GM23248 (cell line): Measurements from ENCODE around the gene FREY1. TPM values are rescaled to one million over a fixed set of nuclear protein-coding genes. Genes with fewer than 3 reads are reported as not detected.
"Not testable (repeated sequence)": the region's sequence is repeated elsewhere in the genome, so short reads cannot be mapped to it uniquely, and the experiment has no call there.

ENCODE experiments used
- DNase-seq: peaks from one replicate; pipeline ENCODE4 v3.0.0-alpha.2; 2015
- H2AFZ ChIP-seq: fragments of 200-600 bp; sonication (generic); 2 replicates; pipeline ENCODE4 v1.6.1; 2016; ENCODE audit warnings: antibody characterized with exemption
- H3F3A ChIP-seq: fragments of 200-600 bp; sonication (generic); 2 replicates; pipeline ENCODE4 v1.6.1; 2016; ENCODE audit warnings: mild to moderate bottlenecking, antibody characterized with exemption, mixed run types; ENCODE audit not compliant: insufficient read depth
- H3K27ac ChIP-seq: fragments of 200-600 bp; sonication (generic); 2 replicates; pipeline ENCODE4 v1.5.1; 2016; ENCODE audit warnings: mild to moderate bottlenecking
- H3K27me3 ChIP-seq: fragments of 200-600 bp; sonication (generic); replicated peaks from 2 replicates; pipeline ENCODE4 v1.6.1; 2016; ENCODE audit warnings: mild to moderate bottlenecking; ENCODE audit not compliant: insufficient read depth
- H3K36me3 ChIP-seq: fragments of 200-600 bp; sonication (generic); 2 replicates; pipeline ENCODE4 v1.6.1; 2016; ENCODE audit warnings: low read depth, mild to moderate bottlenecking
- H3K4me1 ChIP-seq: fragments of 200-600 bp; sonication (generic); 2 replicates; pipeline ENCODE4 v1.6.1; 2016; ENCODE audit warnings: mild to moderate bottlenecking; ENCODE audit not compliant: insufficient read depth
- H3K4me2 ChIP-seq: fragments of 200-600 bp; sonication (generic); one replicate; pipeline ENCODE4 v1.6.1; 2016; ENCODE audit warnings: mild to moderate bottlenecking; ENCODE audit not compliant: unreplicated experiment
- H3K4me3 ChIP-seq: fragments of 200-600 bp; sonication (generic); 2 replicates; pipeline ENCODE4 v1.5.1; 2016; ENCODE audit warnings: mild to moderate bottlenecking
- H3K79me2 ChIP-seq: fragments of 200-600 bp; sonication (generic); 2 replicates; pipeline ENCODE4 v1.6.1; 2016; ENCODE audit warnings: mild to moderate bottlenecking; ENCODE audit not compliant: insufficient read depth
- H3K9ac ChIP-seq: fragments of 200-600 bp; sonication (generic); 2 replicates; pipeline ENCODE4 v1.6.1; 2016; ENCODE audit warnings: mild to moderate bottlenecking
- H3K9me2 ChIP-seq: fragments of 200-600 bp; sonication (generic); 2 replicates; pipeline ENCODE4 v1.6.1; 2016; ENCODE audit warnings: mixed run types, mild to moderate bottlenecking, moderate library complexity; ENCODE audit not compliant: insufficient read depth
- H3K9me3 ChIP-seq: fragments of 200-600 bp; sonication (generic); one replicate; pipeline ENCODE4 v1.6.1; 2017; ENCODE audit warnings: low read depth
- H4K20me1 ChIP-seq: fragments of 200-600 bp; sonication (generic); 2 replicates; pipeline ENCODE4 v1.6.0; 2016; ENCODE audit not compliant: insufficient read depth
- EZH2 ChIP-seq: fragments of 200-600 bp; sonication (generic); IDR thresholded peaks from 2 replicates; pipeline ENCODE4 v1.6.1; 2018; ENCODE audit warnings: antibody characterized with exemption, mild to moderate bottlenecking; ENCODE audit not compliant: insufficient read depth, poor library complexity, severe bottlenecking
- EZH2phosphoT487 ChIP-seq: fragments of 200-600 bp; sonication (generic); IDR thresholded peaks from 2 replicates; pipeline ENCODE4 v1.6.1; 2018; ENCODE audit warnings: antibody characterized with exemption, moderate library complexity, mild to moderate bottlenecking, low read depth; ENCODE audit not compliant: insufficient read depth
- WGBS, 2 experiments: methylation state at CpG; one replicate each; pipeline ENCODE4 v1.1.6; 2015 to 2017; ENCODE audit warnings: low lambda C conversion rate in 2 of 2, low coverage in 1 of 2; ENCODE audit errors: missing lambda C conversion rate in 2 of 2; 5-methylcytosine and 5-hydroxymethylcytosine counted together
- in situ Hi-C: fragments of 300-500 bp; cut with MboI; formaldehyde crosslinking; loops from 2 replicates; pipeline ENCODE4 v1.15.0; 2020
- polyA plus RNA-seq: library from polyadenylated mRNA; unstranded; fragments of >200 nt; fragmentation: Nextera tagmentation; extraction: Ambion mirVana; gene quantifications from 2 replicates; pipeline ENCODE4 v1.2.1, GENCODE V29; 2016
- total RNA-seq: library from RNA; depleted of rRNA; stranded (reverse); fragments of >200 nt; shearing (Covaris generic); gene quantifications from 2 replicates; pipeline ENCODE4 v1.2.3, GENCODE V29; 2014

Gene FREY1
- total and polyA plus RNA-seq, 2 experiments from 2014 or later, result not detected

DNA sequence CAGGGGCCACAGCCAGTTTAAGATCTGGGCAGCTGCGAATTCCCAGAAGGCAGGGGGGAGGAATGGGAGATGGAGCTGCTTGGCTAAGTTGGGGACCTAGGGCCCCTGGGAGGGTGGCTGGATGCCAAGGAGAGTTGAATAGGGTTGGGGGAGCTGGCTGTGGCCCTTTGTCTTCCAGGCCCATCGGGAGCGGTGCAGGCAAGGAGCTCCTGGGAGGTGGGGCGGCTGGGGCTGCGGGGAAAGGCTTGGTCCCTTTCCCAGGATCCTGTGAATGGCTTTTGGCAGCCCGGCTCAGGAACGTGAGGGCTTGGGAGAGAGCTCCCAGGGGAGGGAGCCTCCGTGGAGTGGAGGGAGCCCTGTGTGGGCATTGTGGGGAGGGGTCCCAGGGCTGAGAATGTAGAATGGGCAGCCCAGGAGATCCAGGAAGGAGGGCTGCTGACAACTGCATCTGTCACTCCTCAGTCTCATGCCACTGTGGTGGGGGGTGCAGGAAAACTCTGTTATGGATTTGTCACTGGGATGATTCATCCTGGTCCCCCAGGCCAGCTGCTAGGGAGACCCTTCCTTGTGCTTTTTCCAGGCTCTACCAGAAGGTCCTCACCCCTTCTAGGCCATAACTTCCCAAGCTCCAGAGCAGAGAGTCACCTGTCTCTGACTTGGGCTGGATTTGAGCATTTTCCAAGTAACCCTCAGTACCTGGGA lies 6.0 kb downstream of the FREY1 start:
- Histone ChIP-seq H3K4me2 (peak overlapping the region; percentile 93), H3K9me2 (no peaks in the 10 kb centered on the region), H3K79me2 (no peaks in the 10 kb centered on the region), H2AFZ (no peak overlapping the region), H3K27me3 (no peaks in the 10 kb centered on the region), H3K9ac (peak overlapping the region; percentile 85; the same call in 1 of the 2 replicates), H3K4me1 (no peaks in the 10 kb centered on the region), H3K9me3 (no peaks in the 10 kb centered on the region), H4K20me1 (no peaks in the 10 kb centered on the region), H3K4me3 (peak overlapping the region; percentile 75), H3K27ac (no peak overlapping the region), H3K36me3 (no peaks in the 10 kb centered on the region), H3F3A (no peaks in the 10 kb centered on the region)
- peak; percentile 42 for DNase-seq
- TF ChIP-seq EZH2phosphoT487 (no peak), EZH2 (no peak)
- in situ Hi-C loops, result loop anchor here (10.0 kb wide), 1 partner anchor 56 kb away; the partner anchor contains the start of gene CRY2
- WGBS, 2 experiments, result 4 to 6% methylated on average over 8 of the region's 8 CpGs

DNA sequence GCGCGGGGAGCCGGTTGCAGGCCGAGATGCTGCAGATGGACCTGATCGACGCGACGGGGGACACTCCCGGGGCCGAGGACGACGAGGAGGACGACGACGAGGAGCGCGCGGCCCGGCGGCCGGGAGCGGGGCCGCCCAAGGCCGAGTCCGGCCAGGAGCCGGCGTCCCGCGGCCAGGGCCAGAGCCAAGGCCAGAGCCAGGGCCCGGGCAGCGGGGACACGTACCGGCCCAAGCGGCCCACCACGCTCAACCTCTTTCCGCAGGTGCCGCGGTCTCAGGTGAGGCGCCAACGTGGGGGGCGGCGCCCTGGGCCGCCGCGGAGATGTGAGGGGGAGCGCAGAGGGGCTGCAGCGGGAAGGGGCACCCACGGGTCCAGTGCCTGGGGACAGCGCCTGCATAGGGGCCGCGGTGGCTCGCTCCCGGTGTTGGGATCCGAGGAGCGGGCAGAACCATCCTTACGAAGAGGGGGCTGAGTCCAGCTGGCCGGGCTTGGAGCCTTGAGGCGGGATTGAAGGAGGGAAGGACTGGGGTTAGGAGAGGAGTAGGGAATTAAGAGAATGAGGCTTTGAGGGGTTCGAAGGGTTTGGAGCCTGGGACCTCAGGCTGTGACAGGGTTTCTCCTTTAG lies 6.8 kb downstream of the FREY1 start:
- in situ Hi-C loops, result loop anchor here (10.0 kb wide), 1 partner anchor 55 kb away; the partner anchor contains the start of gene CRY2
- not testable (repeated sequence) for H3K9me3 ChIP-seq, H3K36me3 ChIP-seq, H3K27me3 ChIP-seq, H3K27ac ChIP-seq, H3K4me1 ChIP-seq, H3F3A ChIP-seq, H3K79me2 ChIP-seq, H4K20me1 ChIP-seq, H3K9me2 ChIP-seq
- Histone ChIP-seq H2AFZ (peak overlapping the region; percentile 80), H3K9ac (peak overlapping the region; percentile 85), H3K4me2 (peak overlapping the region; percentile 93), H3K4me3 (peak overlapping the region; percentile 75)
- 1 to 2% methylated on average over 26 to 28 of the region's 59 CpGs for WGBS, 2 experiments
- DNase-seq, result peak; percentile 57

DNA sequence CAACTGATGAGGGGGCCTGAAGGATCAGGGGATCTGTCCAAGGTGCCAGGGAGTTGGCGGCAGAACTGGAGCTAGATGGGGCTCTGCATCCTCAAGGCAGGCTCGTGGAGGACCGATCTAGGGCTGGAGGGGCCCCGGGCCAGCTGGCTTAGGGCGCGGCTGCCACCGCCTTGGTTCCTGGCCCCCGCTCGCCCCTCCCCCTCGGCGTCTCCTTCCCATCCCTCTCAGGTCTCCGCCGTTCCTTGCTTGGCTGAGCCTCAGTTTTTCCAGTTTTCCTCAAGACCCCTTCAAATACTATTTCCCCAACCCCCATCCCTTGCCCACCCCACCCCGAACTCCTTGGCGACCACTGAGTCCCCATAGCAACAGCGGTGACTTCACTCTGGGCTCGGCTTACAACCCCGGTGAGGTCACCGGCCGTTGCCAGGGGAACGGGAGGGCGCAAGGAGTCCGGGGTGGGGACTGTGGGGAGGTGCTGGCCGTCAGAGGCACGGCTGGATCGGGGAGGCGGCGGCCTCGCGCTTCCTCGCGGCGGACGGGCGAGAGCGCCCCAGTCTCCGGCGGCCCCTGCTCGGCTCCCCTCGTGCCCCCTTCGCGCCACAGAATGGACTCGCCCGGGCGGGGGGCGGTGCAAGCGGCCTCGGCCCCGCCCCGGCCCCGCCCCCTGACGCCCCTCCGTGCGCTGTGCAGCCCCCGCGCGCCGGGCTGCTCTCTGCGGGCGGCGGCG lies 7.5 kb downstream of the FREY1 start:
- Histone ChIP-seq H3K27ac (peak overlapping the region; percentile 41; the same call in 1 of the 2 replicates), H3K79me2 (no peaks in the 10 kb centered on the region), H3K9me2 (no peaks in the 10 kb centered on the region), H3K4me2 (peak overlapping the region; percentile 93), H3K27me3 (no peaks in the 10 kb centered on the region), H3K4me1 (no peaks in the 10 kb centered on the region), H3K36me3 (no peaks in the 10 kb centered on the region), H3K4me3 (peak overlapping the region; percentile 75), H2AFZ (peak overlapping the region; percentile 80), H3F3A (no peaks in the 10 kb centered on the region), H4K20me1 (no peaks in the 10 kb centered on the region), H3K9me3 (no peaks in the 10 kb centered on the region), H3K9ac (peak overlapping the region; percentile 85)
- peak; percentile 95 for DNase-seq
- in situ Hi-C loops, result loop anchor here (10.0 kb wide), 1 partner anchor 55 kb away; the partner anchor contains the start of gene CRY2
- 1 to 3% methylated on average over 25 to 62 of the region's 62 CpGs for WGBS, 2 experiments
- TF ChIP-seq EZH2, result no peak
- no peak for TF ChIP-seq EZH2phosphoT487

DNA sequence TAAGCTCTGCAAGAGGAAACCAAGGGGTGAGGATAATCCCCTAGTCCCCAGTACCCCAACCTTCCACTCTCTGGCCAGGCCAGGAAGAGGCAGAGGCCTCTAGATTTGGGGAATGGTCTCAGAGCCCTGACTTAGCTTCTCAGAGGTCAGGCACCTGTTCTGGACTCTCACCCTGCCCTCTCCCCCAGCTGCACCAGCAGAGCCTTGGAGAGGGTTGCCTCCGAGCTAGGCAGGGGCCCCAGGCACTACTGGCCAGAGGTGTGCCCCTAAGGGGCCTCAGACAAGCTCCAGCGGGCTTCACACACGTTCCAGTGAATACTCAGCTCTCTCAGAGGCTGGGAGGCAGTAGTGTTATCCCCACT lies 8.0 kb downstream of the FREY1 start:
- Histone ChIP-seq H3K9ac (peak overlapping the region; percentile 85; the same call in 1 of the 2 replicates), H3K4me3 (peak overlapping the region; percentile 75; the same call in 1 of the 2 replicates)
- in situ Hi-C loops, result no loop called here

More for the DNA sequence above, 8.0 kb downstream of the FREY1 start:
- WGBS, 2 experiments, result 27 to 36% methylated on average over 3 of the region's 3 CpGs
- H3K79me2 ChIP-seq, result no peaks in the 10 kb centered on the region
- no peak overlapping the region for H2AFZ ChIP-seq
- no peaks in the 10 kb centered on the region for H3K27me3 ChIP-seq
- no peaks in the 10 kb centered on the region for H3F3A ChIP-seq
- no peaks in the 10 kb centered on the region for H3K9me2 ChIP-seq
- H3K4me1 ChIP-seq, result no peaks in the 10 kb centered on the region
- no peak for TF ChIP-seq EZH2
- no peak for TF ChIP-seq EZH2phosphoT487
- H3K9me3 ChIP-seq, result no peaks in the 10 kb centered on the region
- no peaks in the 10 kb centered on the region for H4K20me1 ChIP-seq
- DNase-seq, result no peak
- 0 out of 2 replicates have a peak overlapping the region, but pooled peaks have one; percentile 41 for H3K27ac ChIP-seq
- H3K36me3 ChIP-seq, result no peaks in the 10 kb centered on the region
- H3K4me2 ChIP-seq, result peak overlapping the region; percentile 93
